Central memory CD8-positive, alpha-beta T cell (primary cell): ENCODE measurements around the gene FXR1.
"Not testable (repeated sequence)": the region's sequence is repeated elsewhere in the genome, so short reads cannot be mapped to it uniquely, and the experiment has no call there.

Experiments used
- ATAC-seq: fragments of 150-1000 bp; cut with Tn5 transposase; replicated peaks from 2 replicates; pipeline ENCODE4 v1.10.0; 2022; ENCODE audit warnings: mild to moderate bottlenecking, moderate FRiP score, moderate number of reproducible peaks; ENCODE audit not compliant: poor library complexity, severe bottlenecking; ENCODE audit errors: extremely low read depth
- DNase-seq, 2 donors: peaks; one replicate each; pipeline ENCODE4 v3.0.0; 2021; ENCODE audit warnings: low spot score in 2 of 2
- H3K27ac Mint-ChIP-seq: one replicate; pipeline ENCODE4 v1.8.0; 2022; ENCODE audit warnings: low read depth, mild to moderate bottlenecking, moderate library complexity, mixed read lengths
- H3K27me3 Mint-ChIP-seq: one replicate; pipeline ENCODE4 v1.8.0; 2022; ENCODE audit warnings: mixed read lengths
- H3K36me3 Mint-ChIP-seq: one replicate; pipeline ENCODE4 v1.8.0; 2022; ENCODE audit warnings: mild to moderate bottlenecking, moderate library complexity, mixed read lengths; ENCODE audit not compliant: insufficient read depth
- H3K4me1 Mint-ChIP-seq: one replicate; pipeline ENCODE4 v1.8.0; 2022; ENCODE audit warnings: mixed read lengths
- H3K4me3 Mint-ChIP-seq: one replicate; pipeline ENCODE4 v1.8.0; 2022; ENCODE audit warnings: mild to moderate bottlenecking, moderate library complexity, mixed read lengths
- H3K9me3 Mint-ChIP-seq: one replicate; pipeline ENCODE4 v1.8.0; 2022; ENCODE audit warnings: mixed read lengths

The FXR1 gene

DNA sequence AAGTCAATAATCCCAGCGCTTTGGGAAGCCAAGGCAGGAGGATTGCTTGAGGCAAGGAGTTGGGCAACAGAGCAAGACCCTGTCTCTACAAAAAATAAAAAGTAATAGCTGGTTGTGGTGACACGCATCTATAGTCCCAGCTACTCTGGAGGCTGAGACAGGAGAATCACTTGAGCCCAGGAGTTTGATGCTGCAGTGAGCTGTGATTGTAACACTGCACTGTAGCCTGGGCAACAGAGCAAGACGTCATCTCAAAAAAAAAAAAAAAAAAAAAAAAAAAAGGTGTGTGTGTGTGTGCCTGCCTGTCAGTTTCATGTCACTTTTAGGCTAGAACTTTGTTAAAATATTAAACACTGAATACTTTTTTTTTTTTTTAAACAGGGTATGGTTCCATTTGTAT is 48.6 kb downstream of the FXR1 start:
- Mint-ChIP-seq H3K9me3 (no peaks in the 10 kb centered on the region), H3K27me3 (no peaks in the 10 kb centered on the region), H3K4me1 (no peaks in the 10 kb centered on the region), H3K36me3 (peaks cover 52% of the 10 kb centered on the region), H3K4me3 (no peak overlapping the region), H3K27ac (no peak overlapping the region)
- no peak for DNase-seq
- ATAC-seq: no peak

DNA sequence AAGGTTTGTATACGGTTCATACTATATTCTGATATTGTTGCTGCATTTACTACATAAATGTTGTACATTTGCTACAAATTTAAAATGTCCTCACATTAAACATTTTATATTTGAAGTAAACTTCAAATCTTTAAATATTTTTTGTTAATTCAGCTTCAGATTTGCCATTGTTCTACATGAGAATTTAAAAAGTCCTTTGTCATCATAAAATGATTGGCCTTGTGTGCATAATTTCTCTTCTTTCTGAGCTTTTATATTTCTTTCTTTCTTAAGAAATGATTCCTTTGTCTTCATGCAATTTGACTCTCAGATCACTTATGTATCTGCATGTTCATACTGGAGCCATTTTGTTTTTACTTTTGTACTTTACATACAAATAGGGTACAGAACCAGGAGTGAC is 49.1 kb downstream of the FXR1 start:
- DNase-seq (no peak), ATAC-seq (no peak)
- Mint-ChIP-seq H3K9me3 (no peaks in the 10 kb centered on the region), H3K36me3 (peaks cover 49% of the 10 kb centered on the region), H3K27me3 (no peaks in the 10 kb centered on the region), H3K4me1 (peaks cover 3% of the 10 kb centered on the region), H3K27ac (no peak overlapping the region), H3K4me3 (no peak overlapping the region)

DNA sequence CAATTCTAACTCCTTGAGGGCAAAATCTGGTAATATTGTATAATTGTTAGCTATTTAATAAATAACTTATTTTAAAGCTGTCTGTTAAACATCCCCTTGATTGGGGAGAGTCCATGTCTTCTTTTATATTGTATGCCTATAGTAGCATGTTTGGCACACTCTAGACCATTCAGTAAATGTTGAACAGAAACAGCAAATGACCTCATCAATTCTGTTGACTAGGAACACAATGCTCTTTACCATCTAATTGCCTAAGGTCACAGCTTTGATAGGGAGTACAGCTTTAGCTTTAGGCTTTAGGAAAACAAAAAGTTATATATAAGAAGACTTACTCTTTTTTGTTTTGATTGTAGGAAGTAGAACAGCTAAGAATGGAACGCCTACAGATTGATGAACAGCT is 50.1 kb downstream of the FXR1 start:
- H3K9me3 Mint-ChIP-seq: no peaks in the 10 kb centered on the region
- peaks cover 47% of the 10 kb centered on the region for H3K36me3 Mint-ChIP-seq
- no peaks in the 10 kb centered on the region for H3K27me3 Mint-ChIP-seq
- peak overlapping the region; percentile 12 for H3K27ac Mint-ChIP-seq
- no peak overlapping the region for H3K4me3 Mint-ChIP-seq
- DNase-seq (no peak), ATAC-seq (no peak)
- peaks cover 4% of the 10 kb centered on the region for H3K4me1 Mint-ChIP-seq

DNA sequence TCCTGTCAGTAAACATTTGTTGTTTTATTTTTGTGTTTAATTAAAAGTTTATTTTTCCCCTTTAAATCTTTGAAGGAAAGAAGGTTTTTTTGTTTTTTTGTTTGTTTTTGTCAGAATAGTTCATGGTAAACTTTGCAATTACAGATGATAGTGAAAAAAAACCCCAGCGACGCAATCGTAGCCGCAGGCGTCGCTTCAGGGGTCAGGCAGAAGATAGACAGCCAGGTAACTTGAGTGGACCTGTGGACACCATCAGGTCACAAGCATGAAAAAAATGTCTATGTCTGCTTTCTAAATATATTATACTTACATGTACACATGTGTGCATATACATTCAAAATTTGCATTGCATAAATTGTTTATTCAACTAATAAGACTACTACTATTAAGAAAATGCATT is 58.5 kb downstream of the FXR1 start:
- H3K36me3 Mint-ChIP-seq: peaks cover 41% of the 10 kb centered on the region
- DNase-seq: no peak
- H3K4me3 Mint-ChIP-seq: no peak overlapping the region
- no peaks in the 10 kb centered on the region for H3K9me3 Mint-ChIP-seq
- H3K4me1 Mint-ChIP-seq: peaks cover 4% of the 10 kb centered on the region
- no peak overlapping the region for H3K27ac Mint-ChIP-seq
- ATAC-seq: no peak
- H3K27me3 Mint-ChIP-seq: no peaks in the 10 kb centered on the region

DNA sequence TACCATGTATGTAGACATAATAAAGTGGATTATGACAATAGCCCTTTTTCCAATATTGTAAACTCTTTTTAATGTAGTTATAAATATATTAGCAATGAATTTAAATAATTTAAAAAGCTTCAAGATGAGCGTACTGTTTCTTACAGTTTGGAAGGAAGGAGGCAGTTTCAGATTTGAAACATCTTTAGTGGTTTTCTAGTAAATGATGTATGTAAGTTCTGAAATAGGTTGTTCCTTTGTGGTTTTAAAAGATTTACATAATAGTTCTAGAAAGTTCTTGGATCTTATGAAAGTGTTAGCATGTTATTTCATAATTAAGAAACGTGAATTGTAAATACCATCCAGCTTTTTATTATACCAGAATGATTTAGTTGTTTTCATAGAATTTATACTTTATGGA is 61.1 kb downstream of the FXR1 start:
- Mint-ChIP-seq H3K4me1 (no peaks in the 10 kb centered on the region), H3K27me3 (no peaks in the 10 kb centered on the region), H3K9me3 (no peaks in the 10 kb centered on the region), H3K36me3 (peaks cover 39% of the 10 kb centered on the region), H3K27ac (no peak overlapping the region), H3K4me3 (no peak overlapping the region)
- DNase-seq: no peak
- ATAC-seq: no peak

DNA sequence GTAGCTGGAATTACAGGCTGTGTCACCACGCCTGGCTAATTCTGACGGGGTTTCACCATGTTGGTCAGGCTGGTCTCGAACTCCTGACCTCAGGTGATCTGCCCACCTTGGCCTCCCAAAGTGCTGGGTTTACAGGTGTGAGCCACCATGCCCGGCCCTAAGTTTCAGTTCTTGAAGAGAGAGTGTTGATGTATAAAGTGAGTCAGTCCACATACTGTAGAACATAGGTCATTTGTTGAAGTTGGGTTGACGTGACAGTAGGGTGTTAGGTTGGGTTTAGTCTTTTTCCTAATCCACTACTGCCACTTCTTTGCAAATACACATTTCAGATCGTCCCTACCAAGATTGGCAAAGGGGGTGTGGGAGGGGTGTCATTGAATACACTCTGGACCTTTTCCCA is 61.8 kb downstream of the FXR1 start:
- Mint-ChIP-seq H3K9me3 (no peaks in the 10 kb centered on the region), H3K36me3 (peaks cover 33% of the 10 kb centered on the region), H3K4me3 (no peak overlapping the region), H3K27me3 (no peaks in the 10 kb centered on the region), H3K27ac (no peak overlapping the region), H3K4me1 (no peaks in the 10 kb centered on the region)
- DNase-seq (no peak), ATAC-seq (no peak)

DNA sequence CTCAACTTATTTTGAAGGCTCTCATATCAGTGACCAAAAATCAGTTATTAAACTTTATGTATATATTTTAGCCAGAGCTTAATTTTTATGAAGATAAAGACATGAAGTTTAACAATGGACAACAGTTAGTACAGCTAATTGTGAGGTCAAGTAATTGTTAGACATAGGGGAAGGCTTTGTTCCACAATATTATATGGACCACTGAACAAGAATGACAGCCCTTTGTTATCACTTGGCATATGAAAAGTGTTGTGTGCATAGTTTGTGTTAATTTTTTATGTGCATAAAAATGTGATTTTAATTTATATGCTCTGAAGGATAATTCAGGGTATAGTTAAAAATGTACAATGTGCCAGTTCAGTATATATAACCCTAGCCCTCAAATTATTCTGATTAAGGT is 65.0 kb downstream of the FXR1 start:
- no peak overlapping the region for H3K4me3 Mint-ChIP-seq
- no peaks in the 10 kb centered on the region for H3K27me3 Mint-ChIP-seq
- H3K9me3 Mint-ChIP-seq: no peaks in the 10 kb centered on the region
- no peak overlapping the region for H3K27ac Mint-ChIP-seq
- H3K36me3 Mint-ChIP-seq: peaks cover 16% of the 10 kb centered on the region
- ATAC-seq (no peak), DNase-seq (no peak)
- no peaks in the 10 kb centered on the region for H3K4me1 Mint-ChIP-seq

DNA sequence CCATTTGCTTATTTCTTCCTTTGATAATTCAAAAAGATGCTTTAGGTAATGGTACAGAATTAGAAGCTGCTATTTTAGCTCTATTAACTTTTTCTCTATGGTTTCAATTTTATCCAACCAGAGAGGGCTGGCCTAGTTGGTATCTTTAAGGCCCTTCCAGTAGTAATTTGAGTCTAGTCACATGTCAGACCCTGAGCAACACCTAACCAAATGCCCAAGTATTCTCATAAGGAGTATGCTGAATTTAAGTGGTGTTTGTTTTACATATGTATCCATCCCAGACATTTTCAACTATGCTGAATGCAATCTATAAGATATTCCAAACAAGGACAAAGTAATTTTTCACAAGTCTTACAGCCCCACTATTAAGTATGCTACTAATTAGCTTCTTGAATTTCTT is 67.5 kb downstream of the FXR1 start:
- DNase-seq (no peak), ATAC-seq (no peak)
- Mint-ChIP-seq H3K4me3 (no peak overlapping the region), H3K36me3 (peaks cover 15% of the 10 kb centered on the region), H3K9me3 (no peaks in the 10 kb centered on the region), H3K27me3 (no peaks in the 10 kb centered on the region), H3K27ac (peak overlapping the region; percentile 16), H3K4me1 (no peaks in the 10 kb centered on the region)

DNA sequence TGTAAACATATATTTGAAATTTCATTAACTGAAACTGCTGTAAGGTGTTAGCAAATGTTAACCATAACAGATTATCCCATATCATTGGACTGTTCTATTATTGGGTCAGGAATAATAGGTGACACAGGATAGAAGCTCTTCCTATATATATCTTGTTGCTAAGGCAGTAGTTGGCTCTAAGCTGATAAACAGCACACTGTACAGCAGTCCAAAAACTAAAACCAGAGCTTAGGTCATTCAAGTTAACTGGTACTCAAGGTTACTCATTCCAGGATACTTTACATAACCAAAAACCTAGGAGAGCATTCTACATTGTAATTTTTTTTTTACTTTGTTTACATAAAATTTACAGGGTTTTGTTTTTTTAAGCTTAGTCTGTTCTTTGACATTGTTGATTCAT is 68.1 kb downstream of the FXR1 start:
- Mint-ChIP-seq H3K27me3 (no peaks in the 10 kb centered on the region), H3K9me3 (no peaks in the 10 kb centered on the region), H3K27ac (peak overlapping the region; percentile 16), H3K4me3 (no peak overlapping the region), H3K36me3 (peaks cover 19% of the 10 kb centered on the region), H3K4me1 (no peaks in the 10 kb centered on the region)
- no peak for DNase-seq
- ATAC-seq: no peak

DNA sequence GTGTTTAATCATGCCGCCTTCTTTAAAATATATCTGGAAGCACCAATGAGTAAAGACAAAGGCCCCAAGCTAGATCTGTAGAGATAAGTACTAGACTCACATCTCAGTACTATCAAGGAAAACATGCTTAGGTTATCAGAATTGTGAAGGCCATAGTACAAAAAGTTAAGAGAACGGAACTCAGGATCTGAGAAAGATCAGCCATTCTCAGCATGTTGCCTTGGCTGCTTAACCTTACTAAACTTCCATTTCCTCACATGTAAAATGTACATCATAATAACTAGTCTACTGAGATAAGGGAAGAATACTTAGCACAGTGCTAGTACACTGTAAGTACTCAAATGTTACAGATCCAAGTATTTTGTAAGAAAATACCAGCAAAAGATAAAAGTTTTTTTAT is 69.4 kb downstream of the FXR1 start:
- no peak for DNase-seq
- Mint-ChIP-seq H3K4me3 (no peak overlapping the region), H3K4me1 (no peaks in the 10 kb centered on the region), H3K9me3 (no peaks in the 10 kb centered on the region), H3K27me3 (no peaks in the 10 kb centered on the region), H3K27ac (no peak overlapping the region), H3K36me3 (peaks cover 23% of the 10 kb centered on the region)
- ATAC-seq: no peak

DNA sequence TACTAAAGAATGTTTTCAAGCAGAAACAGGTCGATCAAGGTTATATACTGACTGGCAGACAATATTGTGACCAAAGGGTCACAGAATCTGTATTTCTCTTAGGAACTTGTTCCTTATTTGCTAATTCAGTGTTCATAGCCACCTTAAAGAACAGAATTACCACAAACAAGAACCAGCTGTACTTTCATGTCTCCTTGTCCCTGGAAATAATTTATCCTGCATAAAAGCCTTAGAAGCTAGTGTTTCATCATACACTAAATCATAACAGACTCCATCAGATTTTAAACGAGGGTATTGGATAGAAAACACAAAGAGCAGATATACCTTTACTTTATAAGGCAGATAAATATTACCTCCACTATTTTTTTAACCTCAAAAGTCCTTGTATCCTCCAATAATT is 70.7 kb downstream of the FXR1 start:
- Mint-ChIP-seq H3K36me3 (peaks cover 24% of the 10 kb centered on the region), H3K27me3 (no peaks in the 10 kb centered on the region), H3K4me1 (peaks cover 9% of the 10 kb centered on the region), H3K9me3 (no peaks in the 10 kb centered on the region), H3K4me3 (no peak overlapping the region), H3K27ac (no peak overlapping the region)
- ATAC-seq: no peak
- DNase-seq: no peak

DNA sequence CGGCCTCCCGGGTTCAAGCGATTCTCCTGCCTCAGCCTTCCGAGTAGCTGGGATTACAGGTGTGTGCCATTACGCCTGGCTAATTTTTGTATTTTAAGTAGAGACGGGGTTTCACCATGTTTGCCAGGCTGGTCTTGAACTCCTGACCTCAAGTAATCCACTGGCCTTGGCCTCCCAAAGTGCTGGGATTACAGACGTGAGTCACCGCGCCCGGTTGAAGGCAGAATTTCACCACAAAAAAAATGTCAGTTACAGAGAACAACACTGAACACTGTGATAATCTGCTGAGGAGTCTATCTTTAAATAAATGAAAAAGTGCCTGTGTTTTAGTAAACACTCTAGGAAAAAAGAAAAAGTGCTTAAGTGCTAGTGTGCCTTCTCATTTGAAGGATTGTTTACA is 73.9 kb downstream of the FXR1 start:
- not testable (repeated sequence) for H3K27me3 Mint-ChIP-seq, ATAC-seq, DNase-seq, H3K4me3 Mint-ChIP-seq, H3K9me3 Mint-ChIP-seq, H3K27ac Mint-ChIP-seq
- Mint-ChIP-seq H3K4me1 (peaks cover 17% of the 10 kb centered on the region), H3K36me3 (peaks cover 33% of the 10 kb centered on the region)

DNA sequence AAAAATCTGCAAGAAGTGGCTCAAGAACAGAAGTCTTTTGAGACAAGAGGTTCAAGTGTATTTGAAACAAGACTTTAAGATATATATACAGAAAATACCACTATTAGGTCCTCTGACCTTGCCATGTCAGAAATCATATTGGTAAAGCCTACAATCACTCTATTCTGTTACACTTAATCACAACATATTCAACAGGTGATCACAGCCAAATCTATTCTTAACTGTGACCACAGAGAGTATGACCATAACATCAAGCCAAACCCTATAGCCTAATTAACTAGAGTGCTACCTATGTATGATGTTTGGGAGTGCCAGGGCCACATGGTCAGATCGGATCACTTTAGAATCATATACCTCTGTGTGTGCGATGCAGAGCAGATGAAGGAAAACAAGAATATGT is 74.9 kb downstream of the FXR1 start:
- Mint-ChIP-seq H3K27ac (peak overlapping the region; percentile 41), H3K27me3 (no peaks in the 10 kb centered on the region), H3K9me3 (no peaks in the 10 kb centered on the region), H3K4me3 (peak overlapping the region; percentile 95), H3K4me1 (peaks cover 17% of the 10 kb centered on the region), H3K36me3 (peaks cover 33% of the 10 kb centered on the region)
- DNase-seq (no peak), ATAC-seq (no peak)
